HEK293 (cell line): Measurements from ENCODE around the gene GNS.

ENCODE experiments used
- CTCF ChIA-PET: fragments of 350-600 bp; formaldehyde crosslinking; extraction: SDS; loops from one replicate; lab custom pipeline; 2021; ENCODE audit warnings: antibody characterized with exemption; lab: Yijun Ruan, JAX
- POLR2A ChIA-PET: fragments of 300-600 bp; formaldehyde crosslinking; extraction: SDS; loops from one replicate; lab custom pipeline; 2020; ENCODE audit warnings: antibody characterized with exemption, inconsistent platforms; lab: Yijun Ruan, JAX
- H3K27ac ChIP-seq: fragments of 200-500 bp; sonication (Bioruptor generic); 2 replicates; pipeline ENCODE4 v1.5.1; 2014; ENCODE audit warnings: low read depth, low read length, control low read depth, inconsistent platforms; ENCODE audit errors: extremely low read depth
- H3K36me3 ChIP-seq, 2 experiments: fragments of 200-500 bp in 1 of 2; sonication (Bioruptor generic) in 1 of 2; 1 replicate in 1 of 2; 2 replicates in 1 of 2; pipeline ENCODE4 v1.5.1; 2014 to 2017; ENCODE audit warnings: inconsistent platforms in 2 of 2, low read length in 2 of 2; ENCODE audit not compliant: control insufficient read depth in 2 of 2, insufficient read depth in 1 of 2
- H3K4me1 ChIP-seq: fragments of 200-500 bp; sonication (Bioruptor generic); 2 replicates; pipeline ENCODE4 v1.5.1; 2014; ENCODE audit warnings: mild to moderate bottlenecking, low read length, inconsistent platforms; ENCODE audit not compliant: control insufficient read depth, insufficient read depth
- H3K4me3 ChIP-seq: 2 replicates; pipeline ENCODE4 v1.5.1; 2011; ENCODE audit warnings: low read depth, mild to moderate bottlenecking, control low read depth, low read length, moderate library complexity
- H3K9me3 ChIP-seq: fragments of 200-500 bp; sonication (Bioruptor generic); 2 replicates; pipeline ENCODE4 v1.5.1; 2014; ENCODE audit warnings: low read depth, low read length, inconsistent platforms; ENCODE audit not compliant: control insufficient read depth, insufficient read depth
- CTCF ChIP-seq: fragments of 450-650 bp; formaldehyde crosslinking; IDR thresholded peaks from 2 replicates; pipeline ENCODE4 v1.5.1; 2016; ENCODE audit warnings: missing biosample characterization, missing genetic modification characterization
- KLF1 ChIP-seq: fragments of 450-650 bp; formaldehyde crosslinking; IDR thresholded peaks from 2 replicates; pipeline ENCODE4 v1.5.1; 2016; ENCODE audit warnings: missing biosample characterization, missing genetic modification characterization
- KLF10 ChIP-seq: fragments of 450-650 bp; IDR thresholded peaks from 2 replicates; pipeline ENCODE4 v1.5.1; 2018; ENCODE audit warnings: missing biosample characterization, mild to moderate bottlenecking, missing genetic modification characterization
- PRDM1 ChIP-seq: fragments of 450-650 bp; formaldehyde crosslinking; IDR thresholded peaks from 2 replicates; pipeline ENCODE4; 2016; ENCODE audit warnings: missing biosample characterization, missing genetic modification characterization
- SP2 ChIP-seq: fragments of 450-650 bp; formaldehyde crosslinking; IDR thresholded peaks from 2 replicates; pipeline ENCODE4 v1.5.1; 2016; ENCODE audit warnings: missing biosample characterization, missing genetic modification characterization
- ZBTB8A ChIP-seq: fragments of 450-650 bp; formaldehyde crosslinking; IDR thresholded peaks from 2 replicates; pipeline ENCODE4 v1.5.1; 2016; ENCODE audit warnings: missing biosample characterization, missing genetic modification characterization
- ZNF221 ChIP-seq: fragments of 450-650 bp; formaldehyde crosslinking; IDR thresholded peaks from 2 replicates; pipeline ENCODE4 v1.5.1; 2017; ENCODE audit warnings: missing biosample characterization, missing genetic modification characterization, borderline replicate concordance
- ZNF624 ChIP-seq: fragments of 450-650 bp; formaldehyde crosslinking; IDR thresholded peaks from 2 replicates; pipeline ENCODE4 v1.5.1; 2017; ENCODE audit warnings: missing biosample characterization, missing genetic modification characterization
- ZNF654 ChIP-seq: fragments of 450-650 bp; formaldehyde crosslinking; IDR thresholded peaks from 2 replicates; pipeline ENCODE4 v1.5.1; 2016; ENCODE audit warnings: low read depth, missing biosample characterization, missing genetic modification characterization
- ZNF660 ChIP-seq: fragments of 450-650 bp; IDR thresholded peaks from 2 replicates; pipeline ENCODE4 v1.5.1; 2018; ENCODE audit warnings: missing biosample characterization, mild to moderate bottlenecking, missing genetic modification characterization
- TF ChIP-seq, protein P1 (sequence below): fragments of 450-650 bp; formaldehyde crosslinking; IDR thresholded peaks from 2 replicates; pipeline ENCODE4 v1.5.1; 2016; ENCODE audit warnings: missing biosample characterization, missing genetic modification characterization, borderline replicate concordance
- TF ChIP-seq, protein P2 (sequence below): fragments of 450-650 bp; formaldehyde crosslinking; IDR thresholded peaks from 2 replicates; pipeline ENCODE4 v1.5.1; 2016; ENCODE audit warnings: missing biosample characterization, missing genetic modification characterization
- TF ChIP-seq, protein P3 (sequence below): fragments of 450-650 bp; IDR thresholded peaks from 2 replicates; pipeline ENCODE4 v1.5.1; 2018; ENCODE audit warnings: missing biosample characterization, mild to moderate bottlenecking, missing genetic modification characterization
- TF ChIP-seq, protein P4 (sequence below): fragments of 450-650 bp; formaldehyde crosslinking; IDR thresholded peaks from 2 replicates; pipeline ENCODE4 v1.5.1; 2017; ENCODE audit warnings: missing biosample characterization, missing genetic modification characterization

GNS gene

GRCh38 chr12:64796205-64796845 lies 37.1 kb upstream of the GNS start:
- no peaks in the 10 kb centered on the region for H3K9me3 ChIP-seq
- ChIA-PET CTCF (interaction anchor here (0.6 to 4.3 kb wide), 33 partner anchors 9 to 1232 kb away, joined by 3 to 50 read pairs (median 4); no protein-coding TSS in a partner anchor), POLR2A (interaction anchor here (1.0 kb wide), 1 partner anchor 15 kb away, joined by 4 read pairs; no protein-coding TSS in a partner anchor)
- H3K27ac ChIP-seq, result no peak overlapping the region
- H3K4me1 ChIP-seq, result no peaks in the 10 kb centered on the region
- no peak overlapping the region for H3K4me3 ChIP-seq
- H3K36me3 ChIP-seq, result no peaks in the 10 kb centered on the region
- TF ChIP-seq ZBTB8A (0 out of 2 replicates have a peak, but pooled peaks have one; percentile 33), PRDM1 (tag by site-specific recombination) (peak; percentile 83), ZNF654 (peak; percentile 86), KLF10 (tag by site-specific recombination) (0 out of 2 replicates have a peak, but pooled peaks have one; percentile 31), ZNF660 (tag by site-specific recombination) (peak; percentile 85), ZNF624 (tag by site-specific recombination) (no peak), SP2 (no peak), CTCF (peak; percentile 51), ZNF221 (tag by site-specific recombination) (no peak)
- TF ChIP-seq, protein P1, sequence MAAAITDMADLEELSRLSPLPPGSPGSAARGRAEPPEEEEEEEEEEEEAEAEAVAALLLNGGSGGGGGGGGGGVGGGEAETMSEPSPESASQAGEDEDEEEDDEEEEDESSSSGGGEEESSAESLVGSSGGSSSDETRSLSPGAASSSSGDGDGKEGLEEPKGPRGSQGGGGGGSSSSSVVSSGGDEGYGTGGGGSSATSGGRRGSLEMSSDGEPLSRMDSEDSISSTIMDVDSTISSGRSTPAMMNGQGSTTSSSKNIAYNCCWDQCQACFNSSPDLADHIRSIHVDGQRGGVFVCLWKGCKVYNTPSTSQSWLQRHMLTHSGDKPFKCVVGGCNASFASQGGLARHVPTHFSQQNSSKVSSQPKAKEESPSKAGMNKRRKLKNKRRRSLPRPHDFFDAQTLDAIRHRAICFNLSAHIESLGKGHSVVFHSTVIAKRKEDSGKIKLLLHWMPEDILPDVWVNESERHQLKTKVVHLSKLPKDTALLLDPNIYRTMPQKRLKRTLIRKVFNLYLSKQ, result no peak
- TF ChIP-seq, protein P2, sequence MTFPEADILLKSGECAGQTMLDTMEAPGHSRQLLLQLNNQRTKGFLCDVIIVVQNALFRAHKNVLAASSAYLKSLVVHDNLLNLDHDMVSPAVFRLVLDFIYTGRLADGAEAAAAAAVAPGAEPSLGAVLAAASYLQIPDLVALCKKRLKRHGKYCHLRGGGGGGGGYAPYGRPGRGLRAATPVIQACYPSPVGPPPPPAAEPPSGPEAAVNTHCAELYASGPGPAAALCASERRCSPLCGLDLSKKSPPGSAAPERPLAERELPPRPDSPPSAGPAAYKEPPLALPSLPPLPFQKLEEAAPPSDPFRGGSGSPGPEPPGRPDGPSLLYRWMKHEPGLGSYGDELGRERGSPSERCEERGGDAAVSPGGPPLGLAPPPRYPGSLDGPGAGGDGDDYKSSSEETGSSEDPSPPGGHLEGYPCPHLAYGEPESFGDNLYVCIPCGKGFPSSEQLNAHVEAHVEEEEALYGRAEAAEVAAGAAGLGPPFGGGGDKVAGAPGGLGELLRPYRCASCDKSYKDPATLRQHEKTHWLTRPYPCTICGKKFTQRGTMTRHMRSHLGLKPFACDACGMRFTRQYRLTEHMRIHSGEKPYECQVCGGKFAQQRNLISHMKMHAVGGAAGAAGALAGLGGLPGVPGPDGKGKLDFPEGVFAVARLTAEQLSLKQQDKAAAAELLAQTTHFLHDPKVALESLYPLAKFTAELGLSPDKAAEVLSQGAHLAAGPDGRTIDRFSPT (tag by site-specific recombination), result no peak
- TF ChIP-seq, protein P3, sequence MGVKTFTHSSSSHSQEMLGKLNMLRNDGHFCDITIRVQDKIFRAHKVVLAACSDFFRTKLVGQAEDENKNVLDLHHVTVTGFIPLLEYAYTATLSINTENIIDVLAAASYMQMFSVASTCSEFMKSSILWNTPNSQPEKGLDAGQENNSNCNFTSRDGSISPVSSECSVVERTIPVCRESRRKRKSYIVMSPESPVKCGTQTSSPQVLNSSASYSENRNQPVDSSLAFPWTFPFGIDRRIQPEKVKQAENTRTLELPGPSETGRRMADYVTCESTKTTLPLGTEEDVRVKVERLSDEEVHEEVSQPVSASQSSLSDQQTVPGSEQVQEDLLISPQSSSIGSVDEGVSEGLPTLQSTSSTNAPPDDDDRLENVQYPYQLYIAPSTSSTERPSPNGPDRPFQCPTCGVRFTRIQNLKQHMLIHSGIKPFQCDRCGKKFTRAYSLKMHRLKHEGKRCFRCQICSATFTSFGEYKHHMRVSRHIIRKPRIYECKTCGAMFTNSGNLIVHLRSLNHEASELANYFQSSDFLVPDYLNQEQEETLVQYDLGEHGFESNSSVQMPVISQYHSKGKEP, result 0 out of 2 replicates have a peak, but pooled peaks have one; percentile 12
- TF ChIP-seq, protein P4, sequence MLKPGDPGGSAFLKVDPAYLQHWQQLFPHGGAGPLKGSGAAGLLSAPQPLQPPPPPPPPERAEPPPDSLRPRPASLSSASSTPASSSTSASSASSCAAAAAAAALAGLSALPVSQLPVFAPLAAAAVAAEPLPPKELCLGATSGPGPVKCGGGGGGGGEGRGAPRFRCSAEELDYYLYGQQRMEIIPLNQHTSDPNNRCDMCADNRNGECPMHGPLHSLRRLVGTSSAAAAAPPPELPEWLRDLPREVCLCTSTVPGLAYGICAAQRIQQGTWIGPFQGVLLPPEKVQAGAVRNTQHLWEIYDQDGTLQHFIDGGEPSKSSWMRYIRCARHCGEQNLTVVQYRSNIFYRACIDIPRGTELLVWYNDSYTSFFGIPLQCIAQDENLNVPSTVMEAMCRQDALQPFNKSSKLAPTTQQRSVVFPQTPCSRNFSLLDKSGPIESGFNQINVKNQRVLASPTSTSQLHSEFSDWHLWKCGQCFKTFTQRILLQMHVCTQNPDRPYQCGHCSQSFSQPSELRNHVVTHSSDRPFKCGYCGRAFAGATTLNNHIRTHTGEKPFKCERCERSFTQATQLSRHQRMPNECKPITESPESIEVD (tag by site-specific recombination), result peak; percentile 44; the same call in 1 of the 2 replicates
- TF ChIP-seq, all 188 proteins: peak for 8

GRCh38 chr12:64794305-64794704 lies 35.1 kb upstream of the GNS start:
- ChIA-PET POLR2A (no interaction called here), CTCF (interaction anchor here (0.6 to 3.5 kb wide), 6 partner anchors 9 to 489 kb away, joined by 3 to 31 read pairs (median 6); no protein-coding TSS in a partner anchor)
- Histone ChIP-seq H3K4me1 (no peaks in the 10 kb centered on the region), H3K4me3 (no peak overlapping the region), H3K27ac (no peak overlapping the region), H3K9me3 (no peaks in the 10 kb centered on the region), H3K36me3 (peaks cover 0 to under 1% of the 10 kb centered on the region in 2 experiments; a peak in 1 of 3 replicates)
- no peak for TF ChIP-seq KLF1 (tag by site-specific recombination)
